ENCODE measurements around the gene ADRB2.

The ADRB2 gene

GRCh38 chr5:148805326-148806290, 20.8 kb upstream of the ADRB2 start:
- DNase-seq, result peak; percentile 62
- peak; percentile 69 for ATAC-seq

- ATAC-seq, result no peak
- DNase-seq, result no peak
Observed at GRCh38 chr5:148806520-148806931, 19.9 kb upstream of the ADRB2 start.

- DNase-seq (no peak), ATAC-seq (no peak)
Observed at GRCh38 chr5:148807851-148808250, 18.6 kb upstream of the ADRB2 start.

- ATAC-seq (peak; percentile 69), DNase-seq (peak; percentile 45)
Observed at GRCh38 chr5:148808864-148809642, 17.4 kb upstream of the ADRB2 start.

GRCh38 chr5:148809781-148810524, 16.5 kb upstream of the ADRB2 start:
- no peak for ATAC-seq
- no peak for DNase-seq

- no peak for ATAC-seq
- DNase-seq, result no peak
Observed at GRCh38 chr5:148810823-148811222, 15.6 kb upstream of the ADRB2 start.

GRCh38 chr5:148811756-148812155, 14.7 kb upstream of the ADRB2 start:
- DNase-seq, result no peak
- no peak for ATAC-seq

GRCh38 chr5:148815086-148815485, 11.3 kb upstream of the ADRB2 start:
- DNase-seq (no peak), ATAC-seq (no peak)

- DNase-seq (no peak), ATAC-seq (no peak)
Observed at GRCh38 chr5:148815578-148815977, 10.8 kb upstream of the ADRB2 start.

GRCh38 chr5:148816357-148816756, 10.1 kb upstream of the ADRB2 start:
- ATAC-seq, result no peak
- no peak for DNase-seq

GRCh38 chr5:148816782-148817181, 9.6 kb upstream of the ADRB2 start:
- ATAC-seq, result no peak
- DNase-seq, result no peak

GRCh38 chr5:148817606-148818005, 8.8 kb upstream of the ADRB2 start:
- ATAC-seq (no peak), DNase-seq (no peak)

GRCh38 chr5:148820461-148821395, 5.7 kb upstream of the ADRB2 start:
- DNase-seq (no peak), ATAC-seq (no peak)

- DNase-seq (no peak), ATAC-seq (no peak)
Observed at GRCh38 chr5:148823871-148824270, 2.5 kb upstream of the ADRB2 start.

- ATAC-seq, result no peak
- no peak for DNase-seq
Observed at GRCh38 chr5:148825716-148826052, 727 bp upstream of the ADRB2 start.

GRCh38 chr5:148826739-148827070, 294 bp downstream of the ADRB2 start:
- peak; percentile 36 for ATAC-seq
- no peak for DNase-seq

- no peak for DNase-seq
- ATAC-seq, result no peak
Observed at GRCh38 chr5:148827723-148828122, 1.3 kb downstream of the ADRB2 start.

GRCh38 chr5:148828511-148829247, 2.3 kb downstream of the ADRB2 start:
- DNase-seq, result no peak
- no peak for ATAC-seq

- ATAC-seq, result no peak
Observed at GRCh38 chr5:148829248-148829594, 2.8 kb downstream of the ADRB2 start.

GRCh38 chr5:148829734-148830133, 3.3 kb downstream of the ADRB2 start:
- ATAC-seq, result no peak
- no peak for DNase-seq

More at GRCh38 chr5:148829248-148829594, 2.8 kb downstream of the ADRB2 start:
- DNase-seq, result no peak

GRCh38 chr5:148830211-148830610, 3.8 kb downstream of the ADRB2 start:
- DNase-seq, result no peak
- no peak for ATAC-seq

Data from stimulated activated naive CD8-positive, alpha-beta T cell treated with anti-CD3 and anti-CD28 coated beads, Interleukin-15, Interleukin-2, amounts not matched to agents 100 U/mL and 50 U/mL, for 24 hours (primary cell).